CD8-positive, alpha-beta memory T cell (primary cell): ENCODE results near the gene LRR1. TPM values are rescaled to one million over a fixed set of nuclear protein-coding genes. Genes with fewer than 3 reads are reported as not detected.

Experiments used
- CTCF ChIA-PET: fragments of 350-600 bp; sonication (Branson Sonifier 250); formaldehyde crosslinking; loops from one replicate; lab custom pipeline; 2021; ENCODE audit warnings: antibody characterized with exemption; lab: Charles Lee
- POLR2A ChIA-PET: fragments of 350-600 bp; sonication (Branson Sonifier 250); formaldehyde crosslinking; loops from one replicate; lab custom pipeline; 2021; ENCODE audit warnings: antibody characterized with exemption; lab: Charles Lee
- DNase-seq, 5 donors: peaks; one replicate each; pipeline versions ENCODE4 v3.0.0 to v3.0.0-alpha.2; 2020 to 2022; ENCODE audit warnings: mixed read lengths in 1 of 5
- H3K27ac ChIP-seq: one replicate; pipeline ENCODE4 v1.7.0; 2013; ENCODE audit warnings: low read depth, mild to moderate bottlenecking, low read length, moderate library complexity
- H3K27me3 ChIP-seq: 2 replicates; pipeline ENCODE4 v1.7.0; 2013; ENCODE audit warnings: low read length, mild to moderate bottlenecking; ENCODE audit not compliant: insufficient read depth, poor library complexity, severe bottlenecking
- H3K36me3 ChIP-seq: 2 replicates; pipeline ENCODE4 v1.7.0; 2013; ENCODE audit warnings: mild to moderate bottlenecking, low read length, moderate library complexity; ENCODE audit not compliant: insufficient read depth
- H3K4me1 ChIP-seq: 2 replicates; pipeline ENCODE4 v1.7.0; 2013; ENCODE audit warnings: mild to moderate bottlenecking, low read length, moderate library complexity; ENCODE audit not compliant: insufficient read depth
- H3K4me3 ChIP-seq: 2 replicates; pipeline ENCODE4 v1.7.0; 2013; ENCODE audit warnings: mild to moderate bottlenecking, low read length
- H3K9me3 ChIP-seq: 2 replicates; pipeline ENCODE4 v1.7.0; 2013; ENCODE audit warnings: mild to moderate bottlenecking, low read length
- H3K27ac Mint-ChIP-seq, 8 donors: one replicate each; pipeline ENCODE4 v1.8.0; 2020 to 2021; ENCODE audit warnings: mixed read lengths in 8 of 8, mild to moderate bottlenecking in 6 of 8, inconsistent platforms in 3 of 8, moderate library complexity in 3 of 8
- H3K27me3 Mint-ChIP-seq, 2 donors: one replicate each; pipeline ENCODE4 v1.8.0; 2020 to 2021; ENCODE audit warnings: mixed read lengths in 2 of 2, mild to moderate bottlenecking in 1 of 2, moderate library complexity in 1 of 2
- H3K36me3 Mint-ChIP-seq, 3 donors: one replicate each; pipeline ENCODE4 v1.8.0; 2020 to 2021; ENCODE audit warnings: mixed read lengths in 3 of 3, inconsistent platforms in 1 of 3, mild to moderate bottlenecking in 1 of 3
- H3K4me1 Mint-ChIP-seq, 3 donors: one replicate each; pipeline ENCODE4 v1.8.0; 2020 to 2021; ENCODE audit warnings: mixed read lengths in 3 of 3, inconsistent platforms in 1 of 3, mild to moderate bottlenecking in 1 of 3
- H3K4me3 Mint-ChIP-seq, 7 donors: one replicate each; pipeline ENCODE4 v1.8.0; 2020 to 2021; ENCODE audit warnings: mixed read lengths in 7 of 7, mild to moderate bottlenecking in 6 of 7, moderate library complexity in 4 of 7, inconsistent platforms in 2 of 7
- H3K9me3 Mint-ChIP-seq, 5 donors: one replicate each; pipeline ENCODE4 v1.8.0; 2020 to 2022; ENCODE audit warnings: mixed read lengths in 5 of 5, mild to moderate bottlenecking in 3 of 5, moderate library complexity in 2 of 5, inconsistent platforms in 1 of 5
- polyA plus RNA-seq: library from polyadenylated mRNA; unstranded; fragments of 300-500 nt; fragmentation: Illumina TruSeq; gene quantifications from one replicate; pipeline ENCODE4 v1.2.3, GENCODE V29; 2021
- total RNA-seq, 2 experiments: library from RNA; stranded (reverse); gene quantifications; one replicate each; pipeline ENCODE4 v1.2.3, GENCODE V29; 2021

Gene LRR1
- total and polyA plus RNA-seq, 3 experiments from 2014 or later: 13.0 to 52.2 (median 51.1) TPM

DNA sequence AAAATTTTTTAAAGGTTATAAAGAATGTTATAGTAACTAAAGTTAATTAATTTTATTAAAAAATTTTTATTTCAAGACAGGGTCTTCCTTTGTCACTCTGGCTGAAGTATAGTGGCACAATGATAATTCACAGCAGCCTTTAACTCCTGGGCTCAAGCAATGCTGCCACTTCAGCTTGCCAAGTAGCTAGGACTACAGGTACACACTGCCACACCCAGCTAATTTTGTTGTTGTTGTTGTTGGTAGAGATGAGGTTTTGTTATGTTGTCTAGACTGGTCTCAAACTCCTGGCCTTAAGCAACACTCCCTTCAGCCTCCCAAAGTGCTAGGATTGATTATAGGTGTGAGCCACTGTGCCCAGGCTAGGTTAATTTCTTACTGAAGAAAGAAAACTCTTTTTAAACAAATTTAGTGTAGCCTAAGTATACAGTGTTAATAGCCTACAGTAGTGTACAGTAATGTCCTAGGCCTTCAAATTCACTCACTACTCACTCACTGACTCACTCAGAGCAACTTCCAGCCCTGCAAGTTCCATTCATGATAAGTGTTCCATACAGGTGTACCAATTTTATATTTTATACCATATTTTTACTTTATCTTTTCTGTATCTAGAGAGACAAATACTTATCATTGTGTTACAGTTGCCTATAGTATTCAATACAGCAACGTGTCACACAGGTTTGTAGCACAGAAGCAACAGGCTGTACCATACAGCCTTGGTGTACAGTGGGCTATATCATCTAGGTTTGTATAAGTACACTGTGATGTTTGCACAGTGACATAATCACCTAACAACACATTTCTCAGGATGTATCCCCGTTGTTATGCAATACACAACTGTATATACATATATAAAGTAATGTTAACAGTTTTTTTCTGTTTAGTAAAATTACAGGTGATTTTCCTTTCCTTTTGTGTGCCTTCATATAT, 61.1 kb downstream of the LRR1 start:
- Mint-ChIP-seq H3K27me3 (no peaks in the 10 kb centered on the region), H3K27ac (peak overlapping the region in 1 of 8 donors; percentile 54), H3K36me3 (no peaks in the 10 kb centered on the region), H3K4me1 (peaks cover 0 to 3% (median 3%) of the 10 kb centered on the region in 3 donors), H3K9me3 (no peaks in the 10 kb centered on the region), H3K4me3 (no peak overlapping the region)
- Histone ChIP-seq H3K27me3 (no peaks in the 10 kb centered on the region), H3K4me3 (no peak overlapping the region), H3K9me3 (no peaks in the 10 kb centered on the region), H3K36me3 (no peaks in the 10 kb centered on the region), H3K4me1 (no peaks in the 10 kb centered on the region), H3K27ac (no peak overlapping the region)
- CTCF ChIA-PET: interaction anchor here (0.8 to 1.5 kb wide), 2 partner anchors 9 to 109 kb away, joined by 3 read pairs; no protein-coding TSS in a partner anchor
- POLR2A ChIA-PET: no interaction called here
- DNase-seq: no peak

Other genes with a start within 250 kb of the LRR1 start
- 1,000 to 10,000 TPM; 1,908 to 2,102 TPM for gene RPS29, start 12.6 kb upstream of the LRR1 start, total RNA-seq
- gene RPS29, start 12.6 kb upstream of the LRR1 start, polyA plus RNA-seq: 8,830 TPM
- 100 to 1,000 TPM; 236 to 273 TPM for gene RPL36AL, start 21.7 kb downstream of the LRR1 start, total RNA-seq
- 709 TPM for gene RPL36AL, start 21.7 kb downstream of the LRR1 start, polyA plus RNA-seq
- gene MGAT2, start 21.9 kb downstream of the LRR1 start, total RNA-seq: 10 to 100 TPM; 57.7 to 60.2 TPM
- gene MGAT2, start 21.9 kb downstream of the LRR1 start, polyA plus RNA-seq: 49.1 TPM
- 10 to 100 TPM; 17.6 to 18.2 TPM for gene DNAAF2, start 36.3 kb downstream of the LRR1 start, total RNA-seq
- 21.7 TPM for gene DNAAF2, start 36.3 kb downstream of the LRR1 start, polyA plus RNA-seq
- gene POLE2, start 89.3 kb downstream of the LRR1 start, total RNA-seq: 10 to 100 TPM; 36.3 to 37.2 TPM
- 1.3 TPM for gene POLE2, start 89.3 kb downstream of the LRR1 start, polyA plus RNA-seq
- gene KLHDC1, start 94.2 kb downstream of the LRR1 start, total RNA-seq: 1 to 10 TPM; 2.0 to 2.7 TPM
- gene KLHDC1, start 94.2 kb downstream of the LRR1 start, polyA plus RNA-seq: 1.6 TPM
- 10 to 100 TPM; 28.9 to 29.0 TPM for gene KLHDC2, start 169.2 kb downstream of the LRR1 start, total RNA-seq
- 78.7 TPM for gene KLHDC2, start 169.2 kb downstream of the LRR1 start, polyA plus RNA-seq